Ovary (tissue), 3 donors: ENCODE data around the gene MAST4.

Experiments
- EP300 ChIP-seq: sonication (generic); formaldehyde crosslinking; IDR thresholded peaks from one replicate; pipeline ENCODE4 v1.6.1; 2017; ENCODE audit warnings: antibody characterized with exemption
- TF ChIP-seq, protein P1 (sequence below), 3 donors: fragments of 450-650 bp in 2 of 3; fragments of 200-600 bp in 1 of 3; IDR thresholded peaks; one replicate each; pipeline versions ENCODE4 v1.5.1 to v1.8.0; 2016 to 2022; ENCODE audit warnings: antibody characterized with exemption in 3 of 3, mild to moderate bottlenecking in 1 of 3
- donor health status: DM: no; HTN: no; CAD: no.

DNA sequence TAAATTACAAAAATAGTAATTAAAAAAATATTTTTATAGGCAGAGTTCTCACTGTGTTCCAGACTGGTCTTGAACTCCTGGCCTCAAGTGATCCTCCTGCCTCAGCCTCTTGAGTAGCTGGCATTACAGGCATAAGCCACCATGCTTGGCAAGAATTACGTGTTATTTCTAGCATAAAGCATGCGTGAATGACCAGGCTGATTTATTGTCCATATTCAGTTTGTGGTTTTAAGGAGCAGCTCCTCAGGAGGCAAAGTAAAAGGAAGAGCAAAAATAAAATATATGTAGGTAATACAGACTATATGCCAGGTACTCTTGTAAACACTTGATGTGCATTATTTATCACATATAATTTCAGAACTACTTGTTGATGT lies 607.5 kb downstream of the MAST4 start:
- TF ChIP-seq, protein P1, sequence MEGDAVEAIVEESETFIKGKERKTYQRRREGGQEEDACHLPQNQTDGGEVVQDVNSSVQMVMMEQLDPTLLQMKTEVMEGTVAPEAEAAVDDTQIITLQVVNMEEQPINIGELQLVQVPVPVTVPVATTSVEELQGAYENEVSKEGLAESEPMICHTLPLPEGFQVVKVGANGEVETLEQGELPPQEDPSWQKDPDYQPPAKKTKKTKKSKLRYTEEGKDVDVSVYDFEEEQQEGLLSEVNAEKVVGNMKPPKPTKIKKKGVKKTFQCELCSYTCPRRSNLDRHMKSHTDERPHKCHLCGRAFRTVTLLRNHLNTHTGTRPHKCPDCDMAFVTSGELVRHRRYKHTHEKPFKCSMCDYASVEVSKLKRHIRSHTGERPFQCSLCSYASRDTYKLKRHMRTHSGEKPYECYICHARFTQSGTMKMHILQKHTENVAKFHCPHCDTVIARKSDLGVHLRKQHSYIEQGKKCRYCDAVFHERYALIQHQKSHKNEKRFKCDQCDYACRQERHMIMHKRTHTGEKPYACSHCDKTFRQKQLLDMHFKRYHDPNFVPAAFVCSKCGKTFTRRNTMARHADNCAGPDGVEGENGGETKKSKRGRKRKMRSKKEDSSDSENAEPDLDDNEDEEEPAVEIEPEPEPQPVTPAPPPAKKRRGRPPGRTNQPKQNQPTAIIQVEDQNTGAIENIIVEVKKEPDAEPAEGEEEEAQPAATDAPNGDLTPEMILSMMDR (IDR thresholded peaks at IDR 0.05), result no peak
- no peak for TF ChIP-seq EP300
